Measurements from ENCODE around the gene KIF19. TPM values are rescaled to one million over a fixed set of nuclear protein-coding genes. Genes with fewer than 3 reads are reported as not detected.

The KIF19 gene
- total and polyA plus RNA-seq, 2 of the 8 experiments (the other 6 are each of a cell fraction or from before 2014, with no cell fraction given), result 0.52 to 0.77 TPM

DNA sequence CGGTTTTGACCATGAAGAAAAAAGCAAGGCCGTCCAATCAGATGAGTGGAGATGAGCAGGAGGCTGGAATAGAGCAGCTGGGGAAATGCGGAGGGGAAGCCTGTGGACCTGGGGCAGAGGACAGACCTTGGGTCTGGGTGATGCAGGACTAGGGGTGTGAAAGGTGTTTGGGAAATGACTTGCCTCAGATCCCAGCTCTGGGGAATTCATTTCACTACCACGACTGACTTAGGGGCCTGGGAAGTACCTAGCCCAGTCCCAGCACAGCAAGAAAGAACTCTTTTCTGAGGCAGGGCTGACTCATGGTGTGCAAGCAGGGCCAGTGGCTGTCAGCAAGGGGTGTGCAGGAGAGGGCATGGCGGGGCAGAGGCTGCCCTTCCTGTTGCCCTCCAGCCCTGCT lies 37.2 kb upstream of the KIF19 start (continued):
- TF ChIP-seq, protein P1, sequence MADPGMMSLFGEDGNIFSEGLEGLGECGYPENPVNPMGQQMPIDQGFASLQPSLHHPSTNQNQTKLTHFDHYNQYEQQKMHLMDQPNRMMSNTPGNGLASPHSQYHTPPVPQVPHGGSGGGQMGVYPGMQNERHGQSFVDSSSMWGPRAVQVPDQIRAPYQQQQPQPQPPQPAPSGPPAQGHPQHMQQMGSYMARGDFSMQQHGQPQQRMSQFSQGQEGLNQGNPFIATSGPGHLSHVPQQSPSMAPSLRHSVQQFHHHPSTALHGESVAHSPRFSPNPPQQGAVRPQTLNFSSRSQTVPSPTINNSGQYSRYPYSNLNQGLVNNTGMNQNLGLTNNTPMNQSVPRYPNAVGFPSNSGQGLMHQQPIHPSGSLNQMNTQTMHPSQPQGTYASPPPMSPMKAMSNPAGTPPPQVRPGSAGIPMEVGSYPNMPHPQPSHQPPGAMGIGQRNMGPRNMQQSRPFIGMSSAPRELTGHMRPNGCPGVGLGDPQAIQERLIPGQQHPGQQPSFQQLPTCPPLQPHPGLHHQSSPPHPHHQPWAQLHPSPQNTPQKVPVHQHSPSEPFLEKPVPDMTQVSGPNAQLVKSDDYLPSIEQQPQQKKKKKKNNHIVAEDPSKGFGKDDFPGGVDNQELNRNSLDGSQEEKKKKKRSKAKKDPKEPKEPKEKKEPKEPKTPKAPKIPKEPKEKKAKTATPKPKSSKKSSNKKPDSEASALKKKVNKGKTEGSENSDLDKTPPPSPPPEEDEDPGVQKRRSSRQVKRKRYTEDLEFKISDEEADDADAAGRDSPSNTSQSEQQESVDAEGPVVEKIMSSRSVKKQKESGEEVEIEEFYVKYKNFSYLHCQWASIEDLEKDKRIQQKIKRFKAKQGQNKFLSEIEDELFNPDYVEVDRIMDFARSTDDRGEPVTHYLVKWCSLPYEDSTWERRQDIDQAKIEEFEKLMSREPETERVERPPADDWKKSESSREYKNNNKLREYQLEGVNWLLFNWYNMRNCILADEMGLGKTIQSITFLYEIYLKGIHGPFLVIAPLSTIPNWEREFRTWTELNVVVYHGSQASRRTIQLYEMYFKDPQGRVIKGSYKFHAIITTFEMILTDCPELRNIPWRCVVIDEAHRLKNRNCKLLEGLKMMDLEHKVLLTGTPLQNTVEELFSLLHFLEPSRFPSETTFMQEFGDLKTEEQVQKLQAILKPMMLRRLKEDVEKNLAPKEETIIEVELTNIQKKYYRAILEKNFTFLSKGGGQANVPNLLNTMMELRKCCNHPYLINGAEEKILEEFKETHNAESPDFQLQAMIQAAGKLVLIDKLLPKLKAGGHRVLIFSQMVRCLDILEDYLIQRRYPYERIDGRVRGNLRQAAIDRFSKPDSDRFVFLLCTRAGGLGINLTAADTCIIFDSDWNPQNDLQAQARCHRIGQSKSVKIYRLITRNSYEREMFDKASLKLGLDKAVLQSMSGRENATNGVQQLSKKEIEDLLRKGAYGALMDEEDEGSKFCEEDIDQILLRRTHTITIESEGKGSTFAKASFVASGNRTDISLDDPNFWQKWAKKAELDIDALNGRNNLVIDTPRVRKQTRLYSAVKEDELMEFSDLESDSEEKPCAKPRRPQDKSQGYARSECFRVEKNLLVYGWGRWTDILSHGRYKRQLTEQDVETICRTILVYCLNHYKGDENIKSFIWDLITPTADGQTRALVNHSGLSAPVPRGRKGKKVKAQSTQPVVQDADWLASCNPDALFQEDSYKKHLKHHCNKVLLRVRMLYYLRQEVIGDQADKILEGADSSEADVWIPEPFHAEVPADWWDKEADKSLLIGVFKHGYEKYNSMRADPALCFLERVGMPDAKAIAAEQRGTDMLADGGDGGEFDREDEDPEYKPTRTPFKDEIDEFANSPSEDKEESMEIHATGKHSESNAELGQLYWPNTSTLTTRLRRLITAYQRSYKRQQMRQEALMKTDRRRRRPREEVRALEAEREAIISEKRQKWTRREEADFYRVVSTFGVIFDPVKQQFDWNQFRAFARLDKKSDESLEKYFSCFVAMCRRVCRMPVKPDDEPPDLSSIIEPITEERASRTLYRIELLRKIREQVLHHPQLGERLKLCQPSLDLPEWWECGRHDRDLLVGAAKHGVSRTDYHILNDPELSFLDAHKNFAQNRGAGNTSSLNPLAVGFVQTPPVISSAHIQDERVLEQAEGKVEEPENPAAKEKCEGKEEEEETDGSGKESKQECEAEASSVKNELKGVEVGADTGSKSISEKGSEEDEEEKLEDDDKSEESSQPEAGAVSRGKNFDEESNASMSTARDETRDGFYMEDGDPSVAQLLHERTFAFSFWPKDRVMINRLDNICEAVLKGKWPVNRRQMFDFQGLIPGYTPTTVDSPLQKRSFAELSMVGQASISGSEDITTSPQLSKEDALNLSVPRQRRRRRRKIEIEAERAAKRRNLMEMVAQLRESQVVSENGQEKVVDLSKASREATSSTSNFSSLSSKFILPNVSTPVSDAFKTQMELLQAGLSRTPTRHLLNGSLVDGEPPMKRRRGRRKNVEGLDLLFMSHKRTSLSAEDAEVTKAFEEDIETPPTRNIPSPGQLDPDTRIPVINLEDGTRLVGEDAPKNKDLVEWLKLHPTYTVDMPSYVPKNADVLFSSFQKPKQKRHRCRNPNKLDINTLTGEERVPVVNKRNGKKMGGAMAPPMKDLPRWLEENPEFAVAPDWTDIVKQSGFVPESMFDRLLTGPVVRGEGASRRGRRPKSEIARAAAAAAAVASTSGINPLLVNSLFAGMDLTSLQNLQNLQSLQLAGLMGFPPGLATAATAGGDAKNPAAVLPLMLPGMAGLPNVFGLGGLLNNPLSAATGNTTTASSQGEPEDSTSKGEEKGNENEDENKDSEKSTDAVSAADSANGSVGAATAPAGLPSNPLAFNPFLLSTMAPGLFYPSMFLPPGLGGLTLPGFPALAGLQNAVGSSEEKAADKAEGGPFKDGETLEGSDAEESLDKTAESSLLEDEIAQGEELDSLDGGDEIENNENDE (IDR thresholded peaks at IDR 0.05; ENCODE audit: insufficient replicate concordance, low read length), result no peak
- TF ChIP-seq YY1 (IDR thresholded peaks at IDR 0.05; ENCODE audit: low read depth, low read length), result no peak
- no peak for TF ChIP-seq EP300 (IDR thresholded peaks at IDR 0.05; ENCODE audit: borderline replicate concordance in 1 of 2, low read depth in 2 of 2, low read length in 2 of 2)
- no peak for TF ChIP-seq TAF7 (optimal IDR thresholded peaks at IDR 0.05; ENCODE audit: borderline replicate concordance, low read depth, low read length)
- TF ChIP-seq ASH2L (IDR thresholded peaks at IDR 0.05; ENCODE audit: low read length), result no peak
- TF ChIP-seq TBP (IDR thresholded peaks at IDR 0.05; ENCODE audit: low read depth, low read length), result no peak

Data from H1 (cell line).